KMS-11 (cell line): ENCODE measurements around the gene GADD45B.
"Not testable (repeated sequence)": the region's sequence is repeated elsewhere in the genome, so short reads cannot be mapped to it uniquely, and the experiment has no call there.

Source experiments
- H2AFZ ChIP-seq: fragments of 200-600 bp; sonication (generic); 2 replicates; pipeline ENCODE4 v1.6.1; 2016; ENCODE audit warnings: antibody characterized with exemption, mixed run types, low read depth
- H3K27ac ChIP-seq: fragments of 200-600 bp; sonication (generic); 2 replicates; pipeline ENCODE4 v1.6.1; 2016; ENCODE audit warnings: mild to moderate bottlenecking, mixed run types
- H3K27me3 ChIP-seq: fragments of 200-600 bp; sonication (generic); 2 replicates; pipeline ENCODE4 v1.6.1; 2017; ENCODE audit warnings: mild to moderate bottlenecking, low read depth, mixed run types, moderate library complexity; ENCODE audit not compliant: insufficient read depth
- H3K36me3 ChIP-seq: fragments of 200-600 bp; sonication (generic); 2 replicates; pipeline ENCODE4 v1.6.1; 2017; ENCODE audit warnings: mild to moderate bottlenecking, mixed run types; ENCODE audit not compliant: insufficient read depth
- H3K4me1 ChIP-seq: fragments of 200-600 bp; sonication (generic); 2 replicates; pipeline ENCODE4 v1.6.1; 2016; ENCODE audit warnings: mild to moderate bottlenecking, low read depth, mixed run types; ENCODE audit not compliant: poor library complexity, severe bottlenecking
- H3K4me2 ChIP-seq: fragments of 200-600 bp; sonication (generic); 2 replicates; pipeline ENCODE4 v1.7.0; 2016; ENCODE audit warnings: mild to moderate bottlenecking, mixed run types
- H3K4me3 ChIP-seq: fragments of 200-600 bp; sonication (generic); IDR thresholded peaks from 2 replicates; pipeline ENCODE4 v1.6.1; 2017; ENCODE audit warnings: low read depth, low read length, mixed read lengths; ENCODE audit not compliant: insufficient read depth
- H3K79me2 ChIP-seq: fragments of 200-600 bp; sonication (generic); 2 replicates; pipeline ENCODE4 v1.6.1; 2016; ENCODE audit warnings: low read depth, mixed run types; ENCODE audit not compliant: insufficient read depth
- H3K9ac ChIP-seq: fragments of 200-600 bp; sonication (generic); 2 replicates; pipeline ENCODE4 v1.6.1; 2016; ENCODE audit warnings: mild to moderate bottlenecking, mixed run types
- H4K20me1 ChIP-seq: fragments of 200-600 bp; sonication (generic); 2 replicates; pipeline ENCODE4 v1.6.1; 2016; ENCODE audit warnings: mild to moderate bottlenecking, mixed run types; ENCODE audit not compliant: insufficient read depth
- TF ChIP-seq, protein P1 (sequence below): fragments of 200-600 bp; sonication (generic); conservative IDR thresholded peaks from 2 replicates; pipeline ENCODE4 v1.6.1; 2017; ENCODE audit warnings: low read depth, mild to moderate bottlenecking, antibody characterized with exemption, low read length, moderate library complexity, mixed read lengths

The GADD45B gene

DNA sequence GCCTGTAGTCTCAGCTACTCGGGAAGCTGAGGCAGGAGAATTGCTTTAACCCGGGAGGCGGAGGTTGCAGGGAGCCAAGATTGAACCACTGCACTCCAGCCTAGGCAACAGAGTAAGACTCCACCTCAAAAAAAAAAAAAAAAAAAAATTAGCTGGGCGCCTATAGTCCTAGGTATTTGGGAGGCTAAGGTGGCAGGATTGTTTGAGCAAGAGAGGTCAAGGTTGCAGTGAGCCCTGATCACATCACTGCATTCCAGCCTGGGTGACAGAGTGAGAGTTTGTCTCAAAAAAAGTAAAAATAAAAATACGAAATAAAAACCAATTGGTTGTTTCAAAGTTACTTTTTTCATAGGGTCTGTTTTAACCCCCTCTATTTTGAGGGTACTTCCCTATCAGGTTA, 17.9 kb upstream of the GADD45B start:
- TF ChIP-seq, protein P1, sequence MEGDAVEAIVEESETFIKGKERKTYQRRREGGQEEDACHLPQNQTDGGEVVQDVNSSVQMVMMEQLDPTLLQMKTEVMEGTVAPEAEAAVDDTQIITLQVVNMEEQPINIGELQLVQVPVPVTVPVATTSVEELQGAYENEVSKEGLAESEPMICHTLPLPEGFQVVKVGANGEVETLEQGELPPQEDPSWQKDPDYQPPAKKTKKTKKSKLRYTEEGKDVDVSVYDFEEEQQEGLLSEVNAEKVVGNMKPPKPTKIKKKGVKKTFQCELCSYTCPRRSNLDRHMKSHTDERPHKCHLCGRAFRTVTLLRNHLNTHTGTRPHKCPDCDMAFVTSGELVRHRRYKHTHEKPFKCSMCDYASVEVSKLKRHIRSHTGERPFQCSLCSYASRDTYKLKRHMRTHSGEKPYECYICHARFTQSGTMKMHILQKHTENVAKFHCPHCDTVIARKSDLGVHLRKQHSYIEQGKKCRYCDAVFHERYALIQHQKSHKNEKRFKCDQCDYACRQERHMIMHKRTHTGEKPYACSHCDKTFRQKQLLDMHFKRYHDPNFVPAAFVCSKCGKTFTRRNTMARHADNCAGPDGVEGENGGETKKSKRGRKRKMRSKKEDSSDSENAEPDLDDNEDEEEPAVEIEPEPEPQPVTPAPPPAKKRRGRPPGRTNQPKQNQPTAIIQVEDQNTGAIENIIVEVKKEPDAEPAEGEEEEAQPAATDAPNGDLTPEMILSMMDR, result no peak
- Histone ChIP-seq H3K9ac (no peak overlapping the region), H3K27ac (no peak overlapping the region), H2AFZ (no peak overlapping the region), H3K79me2 (peaks cover 36% of the 10 kb centered on the region), H3K36me3 (no peaks in the 10 kb centered on the region), H3K4me1 (peaks cover 23% of the 10 kb centered on the region), H3K4me3 (no peak overlapping the region), H3K4me2 (no peak overlapping the region), H3K27me3 (no peaks in the 10 kb centered on the region), H4K20me1 (no peaks in the 10 kb centered on the region; the same call in 1 of the 2 replicates)

DNA sequence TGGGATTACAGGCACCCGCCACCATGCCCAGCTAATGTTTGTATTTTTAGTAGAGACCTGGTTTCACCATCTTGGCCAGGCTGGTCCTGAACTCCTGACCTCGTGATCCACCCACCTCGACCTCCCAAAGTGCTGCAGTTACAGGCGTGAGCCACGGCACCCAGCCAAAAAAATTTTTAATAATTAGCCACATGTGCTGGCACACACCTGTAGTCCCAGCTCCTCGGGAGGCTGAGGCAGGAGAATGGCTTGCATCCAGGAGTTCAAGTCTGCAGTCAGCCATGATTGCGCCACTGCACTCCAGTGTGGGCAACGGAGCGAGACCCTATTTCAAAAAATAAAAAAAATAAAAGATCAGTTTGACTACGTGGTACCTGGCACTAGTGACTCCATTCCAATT, 17.2 kb upstream of the GADD45B start:
- Histone ChIP-seq H3K4me1 (peaks cover 25% of the 10 kb centered on the region), H3K79me2 (peaks cover 28% of the 10 kb centered on the region)
- not testable (repeated sequence) for H4K20me1 ChIP-seq, H3K4me2 ChIP-seq, H3K9ac ChIP-seq, H3K4me3 ChIP-seq, H3K36me3 ChIP-seq, H3K27me3 ChIP-seq, H3K27ac ChIP-seq, H2AFZ ChIP-seq

DNA sequence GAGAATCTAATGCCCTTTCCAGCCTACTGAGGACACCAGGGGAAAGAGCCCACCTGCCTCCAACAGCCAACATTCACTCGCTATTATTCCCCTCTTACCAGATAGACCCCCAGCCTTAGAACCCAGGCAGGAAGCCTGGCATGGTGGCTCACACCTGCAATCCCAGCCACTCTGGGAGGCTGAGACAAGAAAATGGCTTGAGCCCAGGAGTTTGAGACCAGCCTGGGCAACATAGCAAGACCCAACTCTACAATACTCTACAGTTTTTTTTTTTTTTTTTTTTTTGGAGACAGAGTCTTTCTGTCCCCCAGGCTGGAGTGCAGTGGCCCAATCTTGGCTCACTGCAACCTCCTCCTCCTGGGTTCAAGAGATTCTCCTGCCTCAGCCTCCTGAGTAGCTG, 15.7 kb upstream of the GADD45B start:
- no peak overlapping the region for H2AFZ ChIP-seq
- TF ChIP-seq, protein P1, result no peak
- no peaks in the 10 kb centered on the region; the same call in 1 of the 2 replicates for H4K20me1 ChIP-seq
- peaks cover 27% of the 10 kb centered on the region for H3K4me1 ChIP-seq
- no peak overlapping the region for H3K4me2 ChIP-seq
- H3K4me3 ChIP-seq, result no peak overlapping the region
- H3K27ac ChIP-seq, result no peak overlapping the region
- no peaks in the 10 kb centered on the region for H3K27me3 ChIP-seq
- no peak overlapping the region for H3K9ac ChIP-seq
- peaks cover 14% of the 10 kb centered on the region for H3K79me2 ChIP-seq
- H3K36me3 ChIP-seq, result no peaks in the 10 kb centered on the region

DNA sequence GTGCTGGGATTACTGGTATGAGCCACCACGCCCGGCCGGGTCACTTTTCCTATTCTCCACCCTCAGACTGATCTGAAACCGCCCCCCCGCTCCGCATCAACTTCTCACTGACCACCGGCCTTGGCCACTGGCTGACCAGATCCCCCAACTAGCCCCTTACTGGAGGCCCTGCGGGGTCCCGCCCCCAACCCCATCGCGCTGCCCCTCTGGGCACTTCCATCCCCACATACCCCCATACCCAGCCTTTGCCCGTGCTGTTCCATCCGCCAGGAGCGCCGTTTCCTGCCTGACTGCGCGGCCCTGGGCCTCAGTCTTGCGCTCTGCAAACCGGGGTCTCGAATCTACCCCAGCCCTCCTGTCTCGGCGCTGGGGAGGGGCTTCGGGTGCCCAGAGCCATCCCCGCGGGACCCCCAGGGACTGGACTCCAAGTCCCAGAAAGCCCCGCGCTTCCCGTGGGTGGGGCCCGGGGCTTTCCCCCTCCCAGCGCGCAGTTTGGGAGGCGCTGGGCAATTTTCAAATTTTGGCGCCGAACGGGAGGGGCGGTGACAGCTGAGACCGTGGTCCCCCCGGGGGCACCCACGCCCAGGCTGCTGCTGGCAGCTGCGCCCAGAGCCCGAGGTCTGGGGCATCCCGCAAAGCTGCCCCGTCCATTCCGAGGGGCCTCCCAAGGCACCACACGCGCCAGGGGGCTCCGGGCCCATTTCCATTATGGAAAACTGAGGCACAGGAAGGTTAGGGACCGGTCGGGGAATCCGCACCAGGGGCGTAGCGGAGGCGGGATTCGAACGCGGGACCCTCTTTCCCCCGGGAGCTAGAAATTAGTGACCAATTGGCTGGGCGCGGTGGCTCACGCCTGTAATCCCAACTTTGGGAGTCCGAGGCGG, 13.9 kb upstream of the GADD45B start:
- Histone ChIP-seq H3K4me3 (no peak overlapping the region), H2AFZ (peak overlapping the region; percentile 82), H3K27me3 (no peaks in the 10 kb centered on the region), H3K4me1 (peaks cover 21% of the 10 kb centered on the region), H3K9ac (no peak overlapping the region; the same call in 1 of the 2 replicates), H3K4me2 (peak overlapping the region; percentile 60; the same call in 1 of the 2 replicates), H4K20me1 (no peaks in the 10 kb centered on the region), H3K36me3 (no peaks in the 10 kb centered on the region), H3K79me2 (no peaks in the 10 kb centered on the region), H3K27ac (no peak overlapping the region)
- TF ChIP-seq, protein P1, result no peak
